NK-92 (cell line): ENCODE data around the gene SSR1.
"Not testable (repeated sequence)": the region's sequence is repeated elsewhere in the genome, so short reads cannot be mapped to it uniquely, and the experiment has no call there.

Experiments
- DNase-seq: peaks from one replicate; lab custom pipeline; 2025; ENCODE audit not compliant: unreplicated experiment; lab: John Stamatoyannopoulos, UW

Gene SSR1

DNA sequence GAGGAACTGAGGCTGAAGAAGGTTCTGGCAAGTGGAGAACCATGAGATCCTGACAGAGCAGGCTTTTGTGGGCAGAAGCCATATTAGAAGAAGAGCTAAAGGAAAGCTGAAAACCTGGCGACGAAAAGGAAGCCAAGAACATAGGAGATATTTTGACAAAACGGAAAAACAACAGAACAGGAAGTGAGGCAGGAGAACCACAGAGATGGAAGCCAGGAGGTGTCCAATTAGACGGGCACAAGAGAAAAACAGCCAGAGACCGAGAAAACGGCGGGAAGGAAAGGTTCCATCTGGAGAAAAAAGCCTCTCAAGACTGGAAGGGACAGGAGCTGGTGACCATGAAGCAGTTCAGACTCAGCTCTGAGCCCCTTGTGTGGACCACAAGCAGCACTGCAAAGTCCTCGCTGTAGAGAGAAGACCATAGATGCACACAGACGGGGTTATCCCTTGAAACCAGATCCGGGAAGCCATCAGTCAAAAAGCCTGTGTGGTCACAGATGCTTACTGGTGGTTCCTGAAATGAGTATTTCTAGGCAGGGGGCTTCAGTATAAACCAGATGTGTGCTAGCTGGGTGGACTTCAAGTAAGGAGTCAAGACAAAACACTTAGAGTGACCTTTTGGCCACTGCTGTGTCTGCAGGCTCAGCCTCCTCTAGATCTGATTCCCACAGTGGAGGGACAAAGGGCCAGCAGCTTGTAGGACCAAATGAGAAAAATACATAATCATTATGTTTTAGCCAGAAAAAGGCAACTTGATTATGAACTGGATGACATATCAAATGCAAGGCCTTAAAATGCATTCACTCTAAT is 30.7 kb downstream of the SSR1 start:
- no peak for DNase-seq

DNA sequence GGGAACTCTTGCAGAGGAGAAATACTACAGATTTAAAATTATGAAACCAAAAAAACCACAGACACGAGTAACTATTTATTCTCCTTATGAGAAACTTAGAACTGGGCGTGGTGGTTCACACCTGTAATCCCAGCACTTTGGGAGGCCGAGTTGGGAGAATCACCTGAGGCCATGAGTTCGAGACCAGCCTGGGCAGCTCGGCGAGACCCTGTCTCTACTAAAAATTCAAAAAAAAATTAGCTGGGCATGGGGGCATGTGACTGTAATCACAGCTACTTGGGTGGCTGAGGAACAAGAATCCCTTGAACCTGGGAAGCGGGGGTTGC is 36.8 kb downstream of the SSR1 start:
- DNase-seq, result no peak

DNA sequence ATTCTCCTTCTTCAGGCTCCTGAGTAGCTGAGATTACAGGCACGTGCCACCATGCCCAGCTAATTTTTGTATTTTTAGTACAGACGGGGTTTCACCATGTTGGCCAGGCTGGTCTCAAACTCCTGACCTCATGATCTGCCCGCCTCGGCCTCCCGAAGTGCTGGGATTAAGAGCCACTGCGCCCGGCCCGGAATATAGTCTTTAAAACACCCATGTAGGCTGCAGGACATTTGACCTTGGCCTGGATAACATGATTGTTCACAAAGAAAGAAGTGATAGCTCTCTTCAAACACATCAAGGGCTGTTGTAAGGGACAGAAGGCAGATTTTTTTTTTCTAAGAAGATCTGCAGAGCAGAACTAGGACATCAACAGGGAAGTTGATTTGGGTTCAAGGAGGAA is 38.5 kb downstream of the SSR1 start:
- DNase-seq, result not testable (repeated sequence)

- DNase-seq, result no peak
These were observed 39.3 kb downstream of the SSR1 start for GRCh38 chr6:7273709-7274108.

DNA sequence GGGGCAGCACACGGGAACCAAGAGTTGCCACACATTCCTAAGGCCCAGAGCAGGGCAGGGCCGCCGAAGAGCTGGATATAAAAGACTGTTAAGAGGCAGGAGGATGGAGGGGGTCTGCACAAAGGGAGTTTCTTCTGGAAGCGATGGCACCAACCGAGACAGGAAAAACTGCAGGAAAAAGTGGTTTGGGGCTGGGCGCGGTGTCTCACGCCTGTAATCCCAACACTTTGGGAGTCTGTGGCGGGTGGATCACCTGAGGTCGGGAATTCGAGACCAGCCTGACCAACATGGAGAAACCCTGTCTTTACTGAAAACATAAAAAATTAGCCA is 41.8 kb downstream of the SSR1 start:
- DNase-seq, result no peak

DNA sequence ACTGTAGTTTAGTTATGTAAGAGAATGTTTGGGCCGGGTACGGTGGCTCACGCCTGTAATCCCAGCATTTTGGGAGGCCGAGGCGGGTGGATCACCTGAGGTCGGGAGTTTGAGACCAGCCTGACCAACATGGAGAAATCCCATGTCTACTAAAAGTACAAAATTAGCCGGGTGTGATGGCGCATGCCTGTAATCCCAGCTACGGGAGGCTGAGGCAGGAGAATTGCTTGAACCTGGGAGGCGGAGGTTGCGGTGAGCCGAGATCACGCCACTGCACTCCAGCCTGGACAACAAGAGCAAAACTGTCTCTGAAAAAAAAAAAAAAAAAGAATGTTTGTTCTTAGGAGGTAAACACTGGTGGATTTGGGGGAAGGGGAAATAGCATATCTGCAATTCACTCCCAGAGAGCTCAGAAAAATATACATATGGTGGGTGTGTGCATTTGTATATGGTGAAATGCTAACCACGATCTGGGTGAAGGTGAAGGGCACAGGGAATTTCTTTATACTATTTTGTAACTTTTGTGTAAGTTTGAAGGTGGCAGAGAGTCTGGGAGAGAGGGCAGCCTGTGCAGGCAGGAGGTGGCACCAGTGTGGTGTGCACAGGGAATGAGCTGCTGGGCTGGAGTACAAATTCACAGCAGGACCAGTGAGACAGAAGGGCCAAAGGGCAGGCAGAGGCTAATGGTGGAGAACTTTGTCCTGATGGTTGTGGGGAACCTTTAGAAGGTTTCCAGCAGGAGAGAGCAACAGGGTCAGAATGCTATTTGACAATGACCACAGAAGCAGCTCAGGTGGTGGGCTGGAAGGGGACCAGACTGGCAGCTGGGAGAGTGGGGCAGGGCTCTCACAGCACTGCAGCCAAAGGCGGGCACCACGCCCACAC is 42.4 kb downstream of the SSR1 start:
- no peak for DNase-seq

DNA sequence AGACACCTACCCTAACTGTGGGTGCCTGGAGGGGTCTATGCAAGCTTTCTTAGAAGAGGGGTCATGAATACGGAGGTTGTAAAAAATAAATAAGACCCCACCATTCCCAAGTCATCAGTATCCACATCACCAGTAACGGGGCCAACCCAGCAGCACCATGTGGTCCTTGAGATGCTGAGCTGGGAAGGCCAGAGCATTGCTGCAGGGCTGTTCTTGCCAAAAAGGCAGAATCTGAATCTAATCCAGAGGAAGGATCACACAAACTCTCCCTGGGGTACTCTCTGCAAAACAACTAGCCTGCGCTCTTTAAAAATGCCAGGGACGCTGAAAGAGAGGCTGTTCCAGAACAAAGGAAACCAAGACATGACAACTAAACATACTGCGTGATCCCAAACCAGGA is 43.2 kb downstream of the SSR1 start:
- DNase-seq, result no peak

DNA sequence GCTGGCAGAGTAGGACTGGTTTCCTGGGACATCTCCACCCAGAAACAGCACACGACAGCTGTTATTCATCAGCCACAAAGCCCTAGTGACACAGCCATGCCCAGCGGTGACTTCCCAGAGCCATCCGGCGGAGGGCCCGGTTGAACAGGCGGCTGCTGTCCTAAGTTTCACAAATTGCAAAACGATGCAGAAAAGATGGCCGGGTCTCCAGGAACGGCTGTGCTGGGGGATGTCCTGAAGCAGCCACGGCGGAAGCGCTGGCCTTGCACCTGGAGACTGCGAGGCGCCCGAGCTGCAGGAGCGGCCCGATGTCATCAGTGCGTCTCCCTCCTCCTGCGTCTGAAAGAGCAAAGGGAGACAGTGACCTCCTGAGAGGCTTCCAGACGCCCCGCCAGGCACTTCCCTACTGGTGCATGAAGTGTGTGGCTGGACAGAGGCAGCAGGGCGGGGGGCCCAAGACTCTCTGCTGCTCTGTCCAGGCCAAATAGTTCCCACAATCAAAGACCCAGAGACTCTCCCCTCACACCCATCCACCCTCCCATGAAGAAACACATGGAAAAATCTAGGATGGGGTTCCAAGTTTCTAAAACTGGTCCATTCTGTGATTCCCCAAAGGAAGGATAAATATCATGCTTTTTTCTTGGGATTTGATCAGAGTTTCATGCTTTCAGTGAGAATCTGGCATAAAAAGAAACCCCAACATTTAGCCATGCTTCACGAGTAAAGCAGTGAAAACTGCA is 44.0 kb downstream of the SSR1 start:
- DNase-seq, result no peak

DNA sequence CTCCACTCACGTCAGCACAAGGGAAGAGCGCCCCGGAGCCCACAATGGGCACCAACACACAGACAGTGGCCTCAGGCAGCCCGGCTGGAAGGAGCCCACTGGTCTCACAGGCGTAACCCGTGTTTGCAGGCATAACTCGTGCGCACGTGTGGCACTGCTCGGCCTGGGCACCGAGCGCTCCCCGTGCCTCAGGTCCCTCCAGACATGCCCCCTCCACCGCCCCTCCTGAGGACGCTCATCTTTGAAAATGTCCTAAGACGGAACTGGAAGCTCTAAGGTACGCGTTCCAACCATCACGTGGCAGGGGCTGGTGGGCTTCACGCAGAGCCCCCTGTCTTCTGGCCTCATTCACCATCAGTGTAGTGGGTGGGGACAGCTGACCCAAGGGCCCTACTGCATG is 44.6 kb downstream of the SSR1 start:
- no peak for DNase-seq

DNA sequence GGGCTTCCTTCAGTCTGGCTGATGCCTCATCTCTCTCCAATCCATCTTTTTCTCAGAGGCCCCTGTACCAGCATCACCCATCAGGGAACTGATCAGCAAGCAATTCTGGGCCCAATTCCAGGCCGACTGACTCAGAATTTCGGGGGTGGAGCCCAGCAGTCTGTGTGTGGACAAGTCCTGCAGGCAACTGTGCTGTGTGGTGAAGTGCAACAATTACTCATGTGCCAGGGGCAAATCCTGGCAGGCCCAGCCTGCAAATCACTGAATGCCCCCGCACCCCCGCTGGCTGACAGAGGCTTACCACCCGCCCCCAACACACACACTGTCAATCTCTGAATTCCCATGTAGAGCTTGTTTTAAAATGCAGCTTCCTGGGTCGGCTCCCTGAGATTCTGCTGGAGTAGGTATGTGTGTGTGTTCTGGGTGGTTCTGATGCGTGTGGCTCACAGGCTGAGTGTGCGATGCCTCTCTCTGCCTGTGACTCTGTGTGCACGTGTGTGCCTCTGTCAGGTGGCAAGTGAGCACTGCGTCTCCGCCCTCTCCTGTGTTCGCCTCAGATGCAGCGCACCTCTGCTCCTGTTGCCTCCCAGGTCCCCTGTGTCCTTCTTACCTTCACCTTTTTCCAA is 45.4 kb downstream of the SSR1 start:
- DNase-seq, result no peak

GRCh38 chr6:7267071-7267465 is 45.9 kb downstream of the SSR1 start:
- no peak for DNase-seq

- DNase-seq, result not testable (repeated sequence)
These were observed 47.6 kb downstream of the SSR1 start for GRCh38 chr6:7265385-7265726.

DNA sequence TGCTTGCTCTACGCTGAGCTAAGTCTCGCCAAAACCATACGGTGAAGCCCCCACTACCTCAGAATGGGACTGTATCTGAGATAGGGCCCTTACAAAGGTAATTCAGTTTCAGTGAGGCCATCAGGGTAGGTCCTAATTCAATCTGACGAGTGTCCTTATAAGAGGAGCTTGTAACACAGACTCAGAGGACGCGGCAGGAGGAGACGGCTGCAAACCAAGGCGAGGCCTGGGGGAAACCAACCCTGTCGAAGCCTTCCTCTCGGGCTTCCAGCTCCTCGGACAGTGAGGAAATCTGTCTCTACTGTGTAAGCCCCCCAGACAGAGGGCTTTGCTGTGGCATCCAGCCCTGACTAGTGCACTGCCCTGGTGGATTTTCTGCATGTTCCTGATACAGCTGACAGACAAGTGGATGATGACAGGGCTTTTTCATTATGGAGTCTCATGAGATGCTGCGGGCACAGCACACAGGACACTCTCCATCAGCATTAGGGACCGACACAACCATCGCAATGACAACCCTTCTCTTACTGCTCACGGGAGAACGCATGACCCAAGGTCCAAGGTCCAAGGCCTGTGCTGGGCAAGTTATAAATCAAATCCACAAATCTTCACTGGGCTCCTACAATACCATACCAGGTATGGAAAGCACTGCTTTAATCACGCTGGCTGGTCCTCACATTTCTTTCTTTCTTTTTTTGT is 48.2 kb downstream of the SSR1 start:
- no peak for DNase-seq

DNA sequence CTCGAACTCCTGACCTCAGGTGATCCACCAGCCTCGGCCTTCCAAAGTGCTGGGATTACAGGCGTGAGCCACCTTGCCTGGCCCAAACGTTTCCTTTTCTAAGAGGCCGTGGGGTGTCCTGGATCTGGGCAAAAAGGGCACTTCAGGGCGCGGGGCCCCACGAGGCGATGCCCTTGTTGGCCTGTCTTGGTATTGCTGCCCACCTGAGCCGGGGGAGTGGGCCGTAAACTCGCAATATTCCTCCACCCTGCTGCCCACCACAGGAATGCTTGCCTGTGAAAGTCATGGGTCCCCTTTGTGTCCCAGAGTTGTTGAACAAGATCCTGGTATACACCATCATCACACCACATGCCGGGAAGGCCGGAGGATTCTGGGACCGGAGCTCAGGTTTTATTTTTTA is 49.0 kb downstream of the SSR1 start:
- no peak for DNase-seq

DNA sequence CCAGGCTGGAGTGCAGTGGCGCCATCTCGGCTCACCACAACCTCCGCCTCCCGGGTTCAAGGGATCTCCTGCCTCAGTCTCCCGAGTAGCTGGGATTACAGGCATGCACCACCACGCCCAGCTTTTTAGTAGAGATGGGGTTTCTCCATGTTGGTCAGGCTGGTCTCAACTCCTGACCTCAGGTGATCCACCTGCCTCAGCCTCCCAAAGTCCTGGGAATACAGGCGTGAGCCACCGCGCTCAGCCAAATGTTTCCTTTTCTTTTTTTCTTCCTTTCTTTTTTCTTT is 49.5 kb downstream of the SSR1 start:
- DNase-seq, result not testable (repeated sequence)

- no peak for DNase-seq
These were observed 50.1 kb downstream of the SSR1 start for GRCh38 chr6:7262746-7263518.

DNA sequence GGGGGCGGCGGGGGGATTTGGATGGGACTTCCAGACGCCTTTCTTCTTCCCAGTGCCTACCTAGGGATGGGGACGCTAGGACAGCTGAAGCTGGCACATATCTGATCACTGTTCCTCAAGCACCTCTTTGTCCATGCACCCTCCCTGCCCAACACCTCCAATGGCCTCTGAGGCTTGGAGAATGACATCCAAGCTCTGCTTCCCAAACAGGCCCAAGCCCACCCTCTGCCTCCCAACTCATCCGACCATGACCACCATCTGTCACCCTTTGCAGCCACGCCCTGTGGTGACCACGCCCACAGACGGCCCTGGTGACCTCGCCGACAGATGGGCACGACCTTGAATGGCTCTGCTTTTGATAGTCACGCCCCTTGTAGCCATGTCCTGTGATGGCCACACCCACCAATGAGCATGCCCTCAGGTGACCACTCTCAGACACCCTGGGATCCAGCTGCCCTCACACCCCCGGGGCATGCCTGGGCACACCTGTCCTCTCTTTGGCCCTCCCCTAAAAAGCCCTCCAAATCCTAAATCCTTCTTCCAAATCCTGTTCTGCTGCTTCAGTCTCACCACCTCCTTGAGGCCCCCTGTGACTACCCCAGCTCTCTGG is 51.0 kb downstream of the SSR1 start:
- DNase-seq, result no peak

DNA sequence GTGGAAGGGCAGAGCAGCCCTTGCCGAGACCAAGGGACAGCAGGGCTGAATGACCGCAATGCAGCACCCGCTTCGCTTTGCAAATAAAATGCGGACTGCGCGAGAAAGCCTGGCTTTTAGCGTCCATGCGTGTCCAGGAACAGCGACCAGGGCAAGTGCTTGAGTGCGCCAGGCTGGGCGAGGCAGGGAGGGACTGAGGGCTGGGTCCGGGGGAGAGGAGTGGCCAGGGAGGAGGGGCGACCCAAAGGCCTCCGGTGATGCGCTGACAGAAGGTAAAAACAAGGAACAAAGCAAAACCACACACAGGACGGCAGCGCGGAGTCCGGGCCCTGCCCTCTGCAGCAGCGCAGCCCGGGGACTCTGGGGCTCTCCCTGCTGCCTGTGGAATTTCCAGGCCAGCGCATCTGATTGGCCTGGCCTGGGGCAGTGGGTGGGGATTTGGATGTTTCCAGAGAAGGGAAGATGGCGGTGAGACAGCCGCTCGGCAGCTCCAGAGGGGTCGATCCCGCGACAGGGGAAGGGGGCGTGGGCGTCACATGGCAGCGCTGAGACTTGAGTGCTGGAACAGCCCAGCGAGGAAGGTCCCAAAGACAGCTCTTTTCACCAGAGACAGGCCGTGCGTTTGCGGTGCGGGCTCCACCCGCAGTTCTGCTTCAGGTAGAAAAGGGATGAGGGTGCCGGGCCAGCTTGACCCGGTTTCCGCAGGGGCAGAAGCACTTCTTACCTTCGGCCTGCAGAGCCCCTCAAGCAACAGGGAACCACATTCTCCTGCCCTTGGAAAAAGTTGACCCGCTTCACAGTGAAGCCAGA is 51.8 kb downstream of the SSR1 start:
- no peak for DNase-seq
